ENCODE data around the gene TPO.

Gene TPO

DNA sequence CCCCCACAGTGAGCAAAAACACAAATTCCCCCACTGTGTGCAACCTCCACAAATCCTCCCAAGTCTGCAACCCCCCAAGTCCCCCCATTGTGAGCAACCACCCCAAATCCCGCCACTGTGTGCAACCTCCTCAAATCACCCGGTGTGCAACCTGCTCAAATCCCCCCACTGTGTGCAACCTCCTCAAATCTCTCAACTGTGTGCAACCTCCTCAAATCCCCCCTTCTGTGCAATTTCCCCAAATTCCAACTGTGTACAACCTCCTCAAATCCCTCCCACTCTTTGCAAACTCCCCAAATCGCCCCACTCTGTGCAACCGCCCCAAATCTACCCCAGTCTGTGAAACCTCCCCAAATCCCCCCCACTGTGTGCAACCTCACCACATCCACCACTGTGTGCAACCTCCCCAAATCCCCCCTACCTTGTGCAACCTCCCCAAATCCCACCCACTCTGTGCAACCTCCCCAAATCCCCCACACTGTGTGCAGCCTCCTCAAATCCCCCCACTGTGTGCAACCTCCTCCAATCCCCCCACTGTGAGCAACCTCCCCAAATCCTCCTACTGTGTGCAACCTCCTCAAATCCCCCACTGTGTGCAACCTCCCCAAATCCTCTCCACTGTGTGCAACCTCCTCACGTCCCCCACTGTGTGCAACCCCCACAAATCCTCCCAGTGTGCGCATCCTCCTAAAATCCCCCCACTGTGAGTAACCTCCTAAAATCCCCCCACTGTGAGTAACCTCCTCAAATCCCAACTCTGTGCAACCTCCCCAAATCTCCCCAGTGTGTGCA, 115.2 kb downstream of the TPO start:
- DNase-seq (ENCODE audit: low spot score), result no peak

GRCh38 chr2:1538663-1539062, 125.4 kb downstream of the TPO start:
- peak; percentile 51 for DNase-seq (ENCODE audit: low spot score)

GRCh38 chr2:1539441-1539840, 126.2 kb downstream of the TPO start:
- DNase-seq (ENCODE audit: low spot score), result no peak

GRCh38 chr2:1539973-1540372, 126.7 kb downstream of the TPO start:
- no peak for DNase-seq (ENCODE audit: low spot score)

DNA sequence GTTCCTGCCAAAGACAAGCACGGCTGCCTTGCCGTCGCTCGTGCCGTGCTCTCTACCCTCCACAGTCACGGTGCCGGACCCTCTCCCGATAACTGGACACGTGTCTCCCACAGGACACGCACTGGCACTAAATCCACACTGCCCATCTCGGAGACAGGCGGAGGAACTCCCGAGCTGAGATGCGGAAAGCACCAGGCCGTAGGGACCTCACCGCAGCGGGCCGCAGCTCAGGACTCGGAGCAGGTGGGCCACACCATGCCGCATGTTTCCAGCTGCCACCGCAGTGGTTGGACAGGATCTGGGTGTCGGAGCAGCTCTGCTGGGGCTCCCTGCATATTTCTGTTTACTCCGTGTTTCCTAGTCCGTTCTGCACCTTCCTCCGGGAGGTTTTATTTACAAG, 127.2 kb downstream of the TPO start:
- DNase-seq (ENCODE audit: low spot score), result no peak

- DNase-seq (ENCODE audit: low spot score), result no peak
Measured at GRCh38 chr2:1541040-1541439, 127.8 kb downstream of the TPO start.

DNA sequence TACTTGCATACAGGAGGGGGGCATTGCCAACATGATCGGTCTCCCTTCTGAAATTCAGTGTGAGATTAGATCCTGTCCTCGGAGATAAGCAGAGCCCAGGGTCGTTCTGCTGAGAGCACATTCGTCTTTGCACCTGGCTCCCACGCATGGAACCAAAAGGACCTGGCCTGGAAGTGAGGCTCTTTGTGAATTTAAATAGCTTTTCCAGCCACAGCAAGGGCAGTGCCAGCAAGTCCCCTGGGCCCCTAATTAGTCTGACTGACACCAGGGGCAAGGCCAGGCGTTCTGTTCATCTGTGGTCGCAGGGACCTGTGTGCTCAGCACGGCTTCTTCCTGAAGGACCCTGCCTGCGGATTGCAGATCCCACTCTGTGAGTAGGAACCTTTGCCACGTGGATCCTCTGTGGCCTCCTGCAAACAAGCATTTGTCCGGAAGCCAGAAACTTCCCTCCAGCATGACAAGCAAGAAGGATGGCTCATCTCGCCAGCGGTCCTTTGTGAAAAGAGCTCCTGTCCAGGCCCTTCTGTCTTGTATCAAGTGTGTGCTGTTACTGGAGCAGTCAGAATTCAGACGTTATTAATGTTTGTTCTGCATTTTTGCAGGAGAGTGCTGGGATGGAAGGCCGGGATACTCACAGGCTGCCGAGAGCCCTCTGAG, 128.7 kb downstream of the TPO start:
- DNase-seq (ENCODE audit: low spot score), result no peak

DNA sequence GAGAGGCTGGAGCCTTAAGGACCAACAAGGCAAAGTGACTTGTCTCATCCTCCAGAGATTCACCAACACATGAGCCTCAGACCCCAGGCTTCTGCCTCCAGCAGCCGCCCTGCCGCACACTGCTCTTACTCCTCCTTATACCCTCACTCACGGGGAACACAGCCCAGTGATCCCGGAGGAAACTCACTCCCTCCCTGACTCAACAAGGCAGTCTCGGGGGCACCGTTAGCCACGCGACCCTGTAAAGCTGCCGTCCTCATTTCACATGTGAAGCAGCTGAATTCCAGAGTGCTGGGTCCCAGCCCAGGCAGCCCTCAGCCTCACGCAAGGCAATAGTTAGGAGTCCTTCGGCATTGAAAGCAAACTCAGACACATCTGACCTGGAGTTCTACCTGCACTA, 129.7 kb downstream of the TPO start:
- no peak for DNase-seq (ENCODE audit: low spot score)

- DNase-seq (ENCODE audit: low spot score), result no peak
Measured at GRCh38 chr2:1543776-1544477, 130.7 kb downstream of the TPO start.

DNA sequence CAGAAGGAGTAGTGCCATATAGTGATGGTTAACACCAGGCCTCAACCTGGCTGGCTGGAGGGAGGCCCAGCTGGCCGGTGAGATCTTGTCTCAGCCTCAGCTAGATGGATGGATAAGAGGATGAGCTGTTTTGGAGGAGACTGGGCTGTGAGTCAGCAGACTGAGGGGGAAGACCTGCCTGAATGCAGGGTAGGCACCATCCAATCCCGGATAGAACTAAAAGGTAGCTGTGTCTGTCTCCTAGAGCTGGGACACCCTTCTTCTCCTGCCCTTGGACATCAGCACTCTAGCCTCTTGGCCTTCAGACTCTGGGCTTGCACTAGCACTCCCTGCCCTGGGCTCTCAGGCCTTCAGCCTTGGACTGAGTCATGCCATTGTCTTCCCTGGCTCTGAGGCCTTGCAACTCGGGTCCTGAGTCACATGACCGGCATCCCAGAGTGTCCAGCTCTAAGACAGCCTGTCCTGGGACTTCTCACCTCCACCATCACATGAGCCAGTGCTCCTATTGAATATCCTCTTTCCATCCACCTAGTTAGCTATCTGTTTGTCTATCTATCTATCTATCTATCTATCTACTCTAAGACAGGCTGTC, 131.3 kb downstream of the TPO start:
- DNase-seq (ENCODE audit: low spot score), result peak; percentile 69

- DNase-seq (ENCODE audit: low spot score), result peak; percentile 78
Measured at GRCh38 chr2:1546023-1546591, 132.8 kb downstream of the TPO start.

DNA sequence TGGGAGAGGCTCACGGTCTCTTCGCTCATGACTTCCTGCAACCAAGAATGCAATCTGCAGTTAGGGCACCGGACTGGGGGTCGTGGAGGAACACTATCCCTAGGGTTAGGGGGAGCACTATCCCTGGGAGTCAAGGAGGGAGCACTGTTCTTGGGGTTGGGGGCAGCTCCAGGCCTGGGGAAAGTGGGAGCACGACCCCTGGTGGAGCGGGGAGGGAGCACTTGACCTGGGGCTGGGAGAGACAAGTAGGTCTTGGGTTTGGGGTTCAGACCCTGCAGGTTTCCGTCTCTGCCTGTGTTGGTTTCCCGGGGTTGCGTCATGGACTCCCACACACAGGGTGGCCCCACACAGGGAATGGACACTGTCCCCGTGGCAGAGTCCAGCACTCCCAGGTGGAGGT, 133.6 kb downstream of the TPO start:
- no peak for DNase-seq (ENCODE audit: low spot score)

DNA sequence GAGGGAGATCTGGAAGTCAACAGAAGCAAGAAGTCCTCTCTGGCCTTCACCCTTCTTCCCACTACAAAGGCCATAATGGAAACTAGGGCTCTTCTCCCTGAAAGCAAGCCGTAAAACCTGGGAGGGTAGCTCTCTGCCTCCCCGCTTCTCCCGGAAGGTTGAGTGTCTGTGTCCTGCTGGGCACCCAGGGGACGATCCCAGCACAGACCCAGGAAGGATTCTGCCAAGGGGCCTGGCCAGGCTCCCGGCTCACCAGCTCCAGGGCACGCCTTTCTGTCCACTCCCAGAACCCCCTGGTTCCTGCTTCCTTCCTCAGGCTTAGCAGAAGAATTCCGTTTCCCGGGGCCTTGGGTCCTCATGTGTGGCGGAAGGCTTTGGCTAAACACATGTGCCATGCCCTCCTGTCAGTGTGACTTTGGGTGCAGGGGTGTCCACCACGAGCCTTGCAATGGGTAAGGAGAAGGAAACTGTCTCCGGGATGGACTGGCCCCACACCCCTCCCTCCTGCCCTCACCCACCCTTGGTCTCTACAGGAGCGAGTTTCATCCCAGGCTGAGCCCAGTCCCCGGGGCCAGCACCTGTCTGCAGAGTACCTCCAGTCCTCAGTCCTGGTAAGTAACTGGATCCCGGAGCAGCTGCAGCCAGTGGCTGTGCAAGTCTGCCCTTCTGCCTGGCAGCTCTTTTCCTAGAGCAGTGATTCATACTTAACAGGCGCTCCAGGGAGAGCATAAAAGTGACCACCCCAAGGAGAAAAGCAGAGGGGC, 135.8 kb downstream of the TPO start:
- DNase-seq (ENCODE audit: low spot score), result no peak

GRCh38 chr2:1550076-1550475, 136.8 kb downstream of the TPO start:
- no peak for DNase-seq (ENCODE audit: low spot score)

GRCh38 chr2:1550658-1551316, 137.5 kb downstream of the TPO start:
- peak; percentile 86 for DNase-seq (ENCODE audit: low spot score)

DNA sequence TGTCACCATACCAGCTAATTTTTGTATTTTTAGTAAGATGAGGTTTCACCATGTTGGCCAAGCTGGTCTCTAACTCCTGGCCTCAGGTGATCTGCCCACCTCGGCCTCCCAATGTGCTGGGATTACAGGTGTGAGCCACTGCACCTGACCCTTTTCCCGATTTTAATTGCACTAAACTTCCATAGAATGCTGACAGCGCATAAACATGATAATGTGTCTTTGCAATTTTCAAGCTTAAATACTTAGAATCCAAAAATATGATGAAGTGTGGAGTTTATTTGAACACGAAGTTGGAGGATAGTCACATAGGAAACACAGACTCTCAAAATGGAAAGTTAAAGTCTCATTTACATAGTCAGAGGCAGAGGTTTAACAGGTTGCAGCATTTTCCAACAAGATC, 138.6 kb downstream of the TPO start:
- DNase-seq (ENCODE audit: low spot score), result no peak

GRCh38 chr2:1552611-1553010, 139.3 kb downstream of the TPO start:
- DNase-seq (ENCODE audit: low spot score), result no peak

DNA sequence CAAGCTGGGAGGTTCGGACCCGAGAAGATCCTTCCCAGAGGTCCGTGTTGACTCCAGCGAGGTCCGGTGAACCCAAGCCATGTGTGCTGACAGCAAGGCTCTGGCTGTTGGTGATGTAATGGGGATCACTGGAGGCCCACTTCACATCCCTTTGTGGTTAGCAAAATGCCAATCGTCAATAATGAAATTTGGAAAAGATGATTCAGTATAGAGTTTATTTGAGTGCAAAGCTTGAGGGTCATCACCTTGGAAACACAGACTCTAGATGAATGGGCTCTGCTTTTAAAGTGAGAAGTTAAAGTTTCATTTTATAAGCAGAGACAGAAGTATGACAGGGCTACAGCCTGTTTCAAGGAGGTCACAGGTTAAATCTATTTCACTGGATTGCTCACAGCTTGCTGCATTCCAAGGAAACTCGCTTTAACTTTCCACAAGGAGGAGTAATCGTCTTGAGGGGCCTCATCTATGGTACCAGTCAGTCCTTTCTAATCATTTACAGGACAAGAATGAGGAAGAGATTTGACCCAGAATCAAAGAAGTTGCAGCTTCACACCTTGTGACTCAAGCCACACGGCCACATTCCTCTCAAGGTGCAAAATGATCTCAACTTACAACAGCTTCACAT, 140.5 kb downstream of the TPO start:
- peak; percentile 83 for DNase-seq (ENCODE audit: low spot score)

DNA sequence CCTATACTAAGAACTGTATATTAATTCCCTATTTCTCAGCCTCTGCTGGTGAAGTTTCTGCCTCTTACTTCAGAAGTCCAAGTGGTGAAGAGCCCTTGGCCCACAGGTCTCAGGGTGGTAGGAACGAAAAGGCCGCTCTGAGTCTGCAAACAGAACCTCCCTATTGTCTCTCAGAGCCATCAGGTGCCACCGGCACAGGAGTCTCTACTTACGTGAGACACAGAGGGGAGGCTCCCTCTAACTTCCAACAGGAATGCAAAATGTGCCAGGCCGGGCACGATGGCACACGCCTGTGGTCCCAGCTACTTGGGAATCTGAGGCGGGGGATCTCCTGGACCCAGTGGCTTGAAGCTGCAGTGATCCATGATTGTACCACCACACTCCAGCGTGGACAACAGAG, 143.0 kb downstream of the TPO start:
- no peak for DNase-seq (ENCODE audit: low spot score)

DNA sequence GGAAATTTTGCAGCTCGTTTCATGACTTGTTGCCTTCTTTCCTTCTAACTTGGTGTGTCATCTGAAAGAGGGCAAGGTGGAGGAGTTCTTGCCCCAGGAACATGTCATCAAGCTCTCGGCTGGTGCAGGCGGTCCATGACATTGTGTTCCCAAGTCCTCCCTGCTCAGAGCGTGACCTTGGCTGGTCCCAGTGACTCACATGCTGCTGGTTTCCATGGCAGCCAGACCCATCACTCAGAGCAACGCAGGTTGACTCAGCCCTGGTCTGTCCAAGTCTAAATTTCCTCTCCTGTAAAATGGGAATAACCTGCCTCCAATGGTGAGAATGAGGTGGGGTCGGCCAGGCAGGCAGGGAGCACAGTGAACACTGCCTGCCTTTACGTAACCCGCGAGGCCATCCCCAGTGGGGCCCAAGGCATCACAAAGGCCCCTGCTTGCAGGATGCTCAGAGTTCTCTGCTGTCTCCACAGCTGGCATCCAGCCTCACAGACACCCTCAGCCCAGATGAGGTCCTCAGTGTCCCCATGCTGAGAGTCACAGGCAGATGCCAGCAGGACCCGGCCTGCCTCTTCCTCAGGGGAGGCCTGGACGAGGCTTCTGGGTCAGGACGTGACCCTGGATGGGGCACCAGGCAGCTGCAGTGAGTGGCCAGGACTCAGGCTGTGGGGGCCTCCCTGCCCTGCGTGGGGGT, 143.7 kb downstream of the TPO start:
- peak; percentile 86 for DNase-seq (ENCODE audit: low spot score)
